K562 (cell line): Measurements from ENCODE around the gene PIGK. TPM values are rescaled to one million over a fixed set of nuclear protein-coding genes. Genes with fewer than 3 reads are reported as not detected.
A peak's percentile ranks its signal among the peaks of the same experiment; 100 is the strongest.
"Not testable (repeated sequence)": the region's sequence is repeated elsewhere in the genome, so short reads cannot be mapped to it uniquely, and the experiment has no call there.

Source experiments
- ATAC-seq: fragments of 200-7000 bp; cut with Tn5 transposase; 3 replicates; pipeline ENCODE4 v1.9.1; 2020; ENCODE audit warnings: moderate library complexity
- BruUV-seq: library from RNA; stranded (reverse); fragments of 400-500 nt; replicated peaks from 2 replicates; lab custom pipeline; 2021; lab: Mats Ljungman, UMichigan
- CTCF ChIA-PET: fragments of 300-600 bp; formaldehyde crosslinking; extraction: SDS; loops from one replicate; lab custom pipeline; 2021; ENCODE audit warnings: low intra/inter-chr PET ratio; lab: Yijun Ruan, JAX
- POLR2A ChIA-PET: fragments of 300-600, 350-650 bp; sonication (Branson Sonifier 250); formaldehyde crosslinking; extraction: SDS; loops from one replicate; lab custom pipeline; 2021; ENCODE audit warnings: antibody characterized with exemption, inconsistent platforms; lab: Yijun Ruan, JAX
- DNase-seq, 4 experiments: peaks; one replicate each; pipeline versions ENCODE4 v3.0.0 to v3.0.0-alpha.2; 2011 to 2018; ENCODE audit warnings: low spot score in 3 of 4, mixed read lengths in 3 of 4; ENCODE audit errors: extremely low read depth in 1 of 4
- FAIRE-seq: peaks from 2 replicates; lab custom pipeline; 2011; peaks lifted over from hg19 to GRCh38; lab: Jason Lieb, UNC
- H2AFZ ChIP-seq: 2 replicates; pipeline ENCODE4 v1.6.0; 2011; ENCODE audit warnings: low read depth, low read length, control low read depth, inconsistent platforms
- H3K27ac ChIP-seq: fragments of 200-600 bp; 3 replicates; pipeline ENCODE4 v1.8.0; 2011; ENCODE audit warnings: low read depth, mild to moderate bottlenecking, control low read depth, inconsistent platforms, low read length, moderate library complexity, mixed read lengths; ENCODE audit errors: extremely low read depth
- H3K27me3 ChIP-seq, 2 experiments: fragments of 300-600 bp in 1 of 2; 2 replicates in 1 of 2; 3 replicates in 1 of 2; pipeline versions ENCODE4 v1.6.0 to v1.8.0; 2011; ENCODE audit warnings: inconsistent platforms in 2 of 2, low read length in 2 of 2, mild to moderate bottlenecking in 1 of 2, mixed read lengths in 1 of 2, moderate library complexity in 1 of 2; ENCODE audit not compliant: control insufficient read depth in 2 of 2, insufficient read depth in 2 of 2
- H3K36me3 ChIP-seq: fragments of 300-600 bp; 3 replicates; pipeline ENCODE4 v1.8.0; 2011; ENCODE audit warnings: mild to moderate bottlenecking, low read length, inconsistent platforms; ENCODE audit not compliant: control insufficient read depth, insufficient read depth
- H3K4me1 ChIP-seq, 2 experiments: fragments of 200-600 bp in 1 of 2; replicated peaks in 1 of 2; 2 replicates in 1 of 2; 3 replicates in 1 of 2; pipeline versions ENCODE4 v1.5.1 to v1.8.0; 2011; ENCODE audit warnings: inconsistent platforms in 2 of 2, low read length in 2 of 2, mild to moderate bottlenecking in 1 of 2, mixed read lengths in 1 of 2, moderate library complexity in 1 of 2; ENCODE audit not compliant: control insufficient read depth in 2 of 2, insufficient read depth in 2 of 2
- H3K4me2 ChIP-seq: 2 replicates; pipeline ENCODE4 v1.6.1; 2011; ENCODE audit warnings: low read length, control low read depth, inconsistent platforms, mixed read lengths; ENCODE audit not compliant: insufficient read depth
- H3K4me3 ChIP-seq: fragments of 200-600 bp; sonication (generic), shearing (Covaris generic); 2 replicates; pipeline ENCODE4 v1.5.1; 2016; ENCODE audit warnings: control low read depth, inconsistent platforms
- H3K79me2 ChIP-seq: fragments of 200-600 bp; 3 replicates; pipeline ENCODE4 v1.8.0; 2011; ENCODE audit warnings: low read length, inconsistent platforms; ENCODE audit not compliant: control insufficient read depth, insufficient read depth
- H3K9ac ChIP-seq, 2 experiments: 2 replicates each; pipeline versions ENCODE4 v1.6.0 to v1.6.1; 2011; ENCODE audit warnings: low read depth in 2 of 2, low read length in 2 of 2, control low read depth in 1 of 2, inconsistent platforms in 1 of 2, mild to moderate bottlenecking in 1 of 2, mixed read lengths in 1 of 2; ENCODE audit not compliant: insufficient read depth in 1 of 2
- H3K9me1 ChIP-seq: one replicate; pipeline ENCODE4 v1.6.0; 2011; ENCODE audit warnings: inconsistent platforms, mild to moderate bottlenecking, low read length, moderate library complexity; ENCODE audit not compliant: control insufficient read depth, insufficient read depth
- H3K9me3 ChIP-seq: replicated peaks from 2 replicates; pipeline ENCODE4 v1.5.1; 2011; ENCODE audit warnings: low read depth, low read length, inconsistent platforms; ENCODE audit not compliant: control insufficient read depth, insufficient read depth
- H4K20me1 ChIP-seq: replicated peaks from 2 replicates; pipeline ENCODE4 v1.6.1; 2011; ENCODE audit warnings: low read length, inconsistent platforms, mixed read lengths; ENCODE audit not compliant: control insufficient read depth, insufficient read depth
- POLR2H ChIP-seq: IDR thresholded peaks from 2 replicates; pipeline ENCODE4 v1.6.1; 2016; ENCODE audit warnings: missing genetic modification characterization, low read depth, mild to moderate bottlenecking, control low read depth, missing compliant biosample characterization, moderate library complexity
- TFE3 ChIP-seq: fragments of 450-650 bp; formaldehyde crosslinking; IDR thresholded peaks from 2 replicates; pipeline ENCODE4 v1.4.0; 2020; ENCODE audit warnings: mild to moderate bottlenecking, mixed read lengths
- WGBS: fragments of 100-300 bp; shearing (Covaris generic); methylation state at CpG from one replicate; pipeline ENCODE4 v1.1.6; 2016; ENCODE audit warnings: low coverage, mixed read lengths; ENCODE audit not compliant: insufficient coverage; ENCODE audit errors: missing lambda C conversion rate; 5-methylcytosine and 5-hydroxymethylcytosine counted together
- in situ Hi-C: fragments of 300-500 bp; cut with MboI; formaldehyde crosslinking; loops from 4 replicates; pipeline ENCODE4 v1.15.0; 2018; ENCODE audit warnings: inconsistent platforms, mixed read lengths
- intact Hi-C: fragments of 100-400 bp; cut with micrococcal nuclease; formaldehyde crosslinking; loops from 2 replicates; pipeline ENCODE4 v1.14.2; 2022
- polyA plus RNA-seq, 8 experiments: library from polyadenylated mRNA; depleted of rRNA in 4 of 8; stranded (reverse) in 5 of 8; unstranded in 3 of 8; fragments of >200 nt; fragmentation: Nextera tagmentation in 2 of 8; fragmentation: Illumina TruSeq in 1 of 8; extraction: Ambion mirVana in 2 of 8; extraction: Trizol in 1 of 8; gene quantifications; 2 replicates each; pipeline versions ENCODE4 v1.2.1 to v1.2.3, GENCODE V29; 2011 to 2014; ENCODE audit warnings: inconsistent platforms in 1 of 8, missing spikeins in 1 of 8
- total RNA-seq, 7 experiments: library from RNA; depleted of rRNA in 6 of 7; stranded (reverse); fragments of >200 nt in 6 of 7; fragmentation: Illumina TruSeq in 2 of 7; extraction: Trizol in 2 of 7; gene quantifications; 2 replicates each; pipeline versions ENCODE4 v1.2.1 to v1.2.3, GENCODE V29; 2011 to 2021; ENCODE audit warnings: low replicate concordance in 1 of 7

Gene PIGK
- total and polyA plus RNA-seq, 9 of the 15 experiments (the other 6 are each of a cell fraction or from before 2014, with no cell fraction given) = 15.7 to 59.5 (median 29.9) TPM

GRCh38 chr1:77188770-77189169 lies 30.5 kb downstream of the PIGK start:
- ChIA-PET POLR2A (no interaction called here), CTCF (no interaction called here)
- Histone ChIP-seq H2AFZ (no peak overlapping the region), H3K9me1 (no peaks in the 10 kb centered on the region), H3K9me3 (no peaks in the 10 kb centered on the region), H3K79me2 (no peaks in the 10 kb centered on the region), H3K27ac (no peak overlapping the region), H3K27me3 (no peaks in the 10 kb centered on the region), H3K4me2 (no peak overlapping the region), H4K20me1 (no peaks in the 10 kb centered on the region), H3K4me1 (no peaks in the 10 kb centered on the region), H3K36me3 (no peaks in the 10 kb centered on the region), H3K4me3 (no peak overlapping the region), H3K9ac (no peak overlapping the region)
- WGBS = 98% methylated on average over 4 of the region's 4 CpGs
- intact Hi-C loops = no loop called here
- ATAC-seq (no peak), FAIRE-seq (no peak), DNase-seq (no peak)
- TF ChIP-seq POLR2H (tag) = no peak
- peak; percentile 57 for TF ChIP-seq TFE3 (CRISPR knock-in tag)
- BruUV-seq = no TSS peak
- in situ Hi-C loops = no loop called here

- H3K27ac ChIP-seq, BruUV-seq, CTCF ChIA-PET, H3K4me3 ChIP-seq, H3K9me1 ChIP-seq, intact Hi-C loops, in situ Hi-C loops, H3K36me3 ChIP-seq, H3K4me1 ChIP-seq, H3K9me3 ChIP-seq, DNase-seq, ATAC-seq, H4K20me1 ChIP-seq, H3K27me3 ChIP-seq, H3K9ac ChIP-seq, POLR2A ChIA-PET, FAIRE-seq, H3K79me2 ChIP-seq, H3K4me2 ChIP-seq, H2AFZ ChIP-seq: not testable (repeated sequence)
- WGBS = 78% methylated on average over 4 of the region's 4 CpGs
These were observed 32.3 kb downstream of the PIGK start for GRCh38 chr1:77186907-77187306.
